Brain microvascular endothelial cell (primary cell): ENCODE measurements around the gene PALLD.

Experiments used
- DNase-seq: peaks from one replicate; pipeline ENCODE4 v3.0.0-alpha.2; 2020
- H3K27ac ChIP-seq: fragments of 250-450 bp; sonication (Bioruptor Pico); 2 replicates; pipeline ENCODE4 v1.5.1; 2020; ENCODE audit warnings: mild to moderate bottlenecking, moderate library complexity
- H3K27me3 ChIP-seq: fragments of 250-450 bp; sonication (Bioruptor Pico); replicated peaks from 2 replicates; pipeline ENCODE4 v1.5.1; 2020; ENCODE audit warnings: mild to moderate bottlenecking
- H3K36me3 ChIP-seq: fragments of 250-450 bp; sonication (Bioruptor Pico); replicated peaks from 2 replicates; pipeline ENCODE4 v1.5.1; 2020; ENCODE audit warnings: mild to moderate bottlenecking
- H3K4me3 ChIP-seq: 2 replicates; pipeline ENCODE4 v1.5.1; 2011; ENCODE audit warnings: low read depth, mild to moderate bottlenecking, control low read depth, low read length, moderate library complexity
- in situ Hi-C: cut with HindIII; loops from 2 replicates; pipeline ENCODE4 v1.10.0; 2017; ENCODE audit warnings: low sequenced_read_pairs, low pct_ligation_motif_present
- TF ChIP-seq, protein P1 (sequence below): IDR thresholded peaks from 2 replicates; pipeline ENCODE4 v1.5.1; 2011; ENCODE audit warnings: low read depth, mild to moderate bottlenecking, moderate library complexity, low read length, control low read depth, inconsistent platforms; ENCODE audit errors: missing control alignments

Gene PALLD

GRCh38 chr4:168623484-168623883 is 126.6 kb downstream of the PALLD start:
- H3K36me3 ChIP-seq: no peaks in the 10 kb centered on the region
- no peak overlapping the region for H3K4me3 ChIP-seq
- no peaks in the 10 kb centered on the region for H3K27me3 ChIP-seq
- H3K27ac ChIP-seq: no peak overlapping the region
- in situ Hi-C loops: no loop called here
- DNase-seq: no peak
- TF ChIP-seq, protein P1, sequence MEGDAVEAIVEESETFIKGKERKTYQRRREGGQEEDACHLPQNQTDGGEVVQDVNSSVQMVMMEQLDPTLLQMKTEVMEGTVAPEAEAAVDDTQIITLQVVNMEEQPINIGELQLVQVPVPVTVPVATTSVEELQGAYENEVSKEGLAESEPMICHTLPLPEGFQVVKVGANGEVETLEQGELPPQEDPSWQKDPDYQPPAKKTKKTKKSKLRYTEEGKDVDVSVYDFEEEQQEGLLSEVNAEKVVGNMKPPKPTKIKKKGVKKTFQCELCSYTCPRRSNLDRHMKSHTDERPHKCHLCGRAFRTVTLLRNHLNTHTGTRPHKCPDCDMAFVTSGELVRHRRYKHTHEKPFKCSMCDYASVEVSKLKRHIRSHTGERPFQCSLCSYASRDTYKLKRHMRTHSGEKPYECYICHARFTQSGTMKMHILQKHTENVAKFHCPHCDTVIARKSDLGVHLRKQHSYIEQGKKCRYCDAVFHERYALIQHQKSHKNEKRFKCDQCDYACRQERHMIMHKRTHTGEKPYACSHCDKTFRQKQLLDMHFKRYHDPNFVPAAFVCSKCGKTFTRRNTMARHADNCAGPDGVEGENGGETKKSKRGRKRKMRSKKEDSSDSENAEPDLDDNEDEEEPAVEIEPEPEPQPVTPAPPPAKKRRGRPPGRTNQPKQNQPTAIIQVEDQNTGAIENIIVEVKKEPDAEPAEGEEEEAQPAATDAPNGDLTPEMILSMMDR: no peak

GRCh38 chr4:168628251-168628650 is 131.4 kb downstream of the PALLD start:
- H3K27ac ChIP-seq: no peak overlapping the region
- no peak overlapping the region for H3K4me3 ChIP-seq
- no peaks in the 10 kb centered on the region for H3K36me3 ChIP-seq
- TF ChIP-seq, protein P1: no peak
- no peaks in the 10 kb centered on the region for H3K27me3 ChIP-seq
- in situ Hi-C loops: no loop called here
- no peak for DNase-seq

GRCh38 chr4:168629566-168629965 is 132.7 kb downstream of the PALLD start:
- DNase-seq: no peak
- Histone ChIP-seq H3K4me3 (no peak overlapping the region), H3K36me3 (no peaks in the 10 kb centered on the region), H3K27me3 (no peaks in the 10 kb centered on the region), H3K27ac (no peak overlapping the region)
- TF ChIP-seq, protein P1: no peak
- in situ Hi-C loops: no loop called here

DNA sequence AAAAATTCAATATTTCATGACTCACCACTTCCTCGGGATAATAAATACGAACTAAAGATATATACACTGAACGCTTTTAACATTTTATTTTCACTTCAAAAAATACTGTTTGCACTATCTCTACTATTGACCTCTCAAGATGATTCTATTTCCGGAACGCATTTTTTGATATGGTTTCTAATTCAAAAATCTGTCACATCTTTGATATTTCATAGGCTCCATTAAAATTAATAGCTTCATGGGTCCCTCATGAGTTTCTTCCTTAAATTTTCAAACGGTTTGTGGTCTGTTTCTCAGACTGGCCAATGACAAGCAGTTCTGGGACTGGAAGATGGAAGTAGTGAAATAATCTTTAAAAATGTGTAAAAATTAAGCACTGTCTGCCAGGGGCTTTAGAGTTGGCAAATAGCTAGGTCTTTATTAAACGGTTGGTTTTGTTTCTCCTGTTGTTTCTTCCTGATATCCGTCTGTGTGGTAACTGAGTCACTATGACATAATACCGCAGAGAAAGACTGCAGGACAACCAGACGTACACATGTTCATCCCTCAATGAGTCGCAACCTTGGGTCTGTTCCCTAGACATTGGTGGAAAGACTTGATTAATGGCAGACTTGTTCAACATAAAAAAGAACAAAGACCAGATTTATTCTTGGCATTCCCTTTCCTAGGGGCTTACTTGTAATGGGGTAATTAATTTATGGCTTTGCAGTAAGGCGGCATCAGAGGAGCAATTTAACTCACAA is 133.8 kb downstream of the PALLD start:
- TF ChIP-seq, protein P1: no peak
- Histone ChIP-seq H3K4me3 (peak overlapping the region; percentile 80), H3K27ac (peak overlapping the region; percentile 69), H3K27me3 (no peaks in the 10 kb centered on the region), H3K36me3 (no peaks in the 10 kb centered on the region)
- in situ Hi-C loops: no loop called here
- peak; percentile 79 for DNase-seq

- in situ Hi-C loops: no loop called here
- DNase-seq: peak; percentile 60
- Histone ChIP-seq H3K27ac (peak overlapping the region; percentile 69), H3K27me3 (no peaks in the 10 kb centered on the region), H3K36me3 (no peaks in the 10 kb centered on the region), H3K4me3 (peak overlapping the region; percentile 80)
- TF ChIP-seq, protein P1: peak; percentile 45
Measured at GRCh38 chr4:168631241-168632162, 134.7 kb downstream of the PALLD start.
